ENCODE measurements around the gene NUDC. TPM values are rescaled to one million over a fixed set of nuclear protein-coding genes. Genes with fewer than 3 reads are reported as not detected.

The NUDC gene
- total RNA-seq, 1 experiment from 2014 or later, result 118 TPM

- TF ChIP-seq FOXP4 (CRISPR knock-in tag; IDR thresholded peaks at IDR 0.05), result no peak
- TF ChIP-seq ZNF317 (CRISPR knock-in tag; IDR thresholded peaks at IDR 0.05; ENCODE audit: borderline replicate concordance, low read depth), result no peak
- TF ChIP-seq, protein P1, sequence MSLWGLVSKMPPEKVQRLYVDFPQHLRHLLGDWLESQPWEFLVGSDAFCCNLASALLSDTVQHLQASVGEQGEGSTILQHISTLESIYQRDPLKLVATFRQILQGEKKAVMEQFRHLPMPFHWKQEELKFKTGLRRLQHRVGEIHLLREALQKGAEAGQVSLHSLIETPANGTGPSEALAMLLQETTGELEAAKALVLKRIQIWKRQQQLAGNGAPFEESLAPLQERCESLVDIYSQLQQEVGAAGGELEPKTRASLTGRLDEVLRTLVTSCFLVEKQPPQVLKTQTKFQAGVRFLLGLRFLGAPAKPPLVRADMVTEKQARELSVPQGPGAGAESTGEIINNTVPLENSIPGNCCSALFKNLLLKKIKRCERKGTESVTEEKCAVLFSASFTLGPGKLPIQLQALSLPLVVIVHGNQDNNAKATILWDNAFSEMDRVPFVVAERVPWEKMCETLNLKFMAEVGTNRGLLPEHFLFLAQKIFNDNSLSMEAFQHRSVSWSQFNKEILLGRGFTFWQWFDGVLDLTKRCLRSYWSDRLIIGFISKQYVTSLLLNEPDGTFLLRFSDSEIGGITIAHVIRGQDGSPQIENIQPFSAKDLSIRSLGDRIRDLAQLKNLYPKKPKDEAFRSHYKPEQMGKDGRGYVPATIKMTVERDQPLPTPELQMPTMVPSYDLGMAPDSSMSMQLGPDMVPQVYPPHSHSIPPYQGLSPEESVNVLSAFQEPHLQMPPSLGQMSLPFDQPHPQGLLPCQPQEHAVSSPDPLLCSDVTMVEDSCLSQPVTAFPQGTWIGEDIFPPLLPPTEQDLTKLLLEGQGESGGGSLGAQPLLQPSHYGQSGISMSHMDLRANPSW (CRISPR knock-in tag; conservative IDR thresholded peaks at IDR 0.05; ENCODE audit: low read depth), result no peak
- TF ChIP-seq, protein P2, sequence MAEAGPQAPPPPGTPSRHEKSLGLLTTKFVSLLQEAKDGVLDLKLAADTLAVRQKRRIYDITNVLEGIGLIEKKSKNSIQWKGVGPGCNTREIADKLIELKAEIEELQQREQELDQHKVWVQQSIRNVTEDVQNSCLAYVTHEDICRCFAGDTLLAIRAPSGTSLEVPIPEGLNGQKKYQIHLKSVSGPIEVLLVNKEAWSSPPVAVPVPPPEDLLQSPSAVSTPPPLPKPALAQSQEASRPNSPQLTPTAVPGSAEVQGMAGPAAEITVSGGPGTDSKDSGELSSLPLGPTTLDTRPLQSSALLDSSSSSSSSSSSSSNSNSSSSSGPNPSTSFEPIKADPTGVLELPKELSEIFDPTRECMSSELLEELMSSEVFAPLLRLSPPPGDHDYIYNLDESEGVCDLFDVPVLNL (CRISPR knock-in tag; IDR thresholded peaks at IDR 0.05; ENCODE audit: borderline replicate concordance, low read depth), result no peak
- no peak for TF ChIP-seq CBFB (CRISPR knock-in tag; IDR thresholded peaks at IDR 0.05; ENCODE audit: low read depth)
- TF ChIP-seq NFATC4 (CRISPR knock-in tag; IDR thresholded peaks at IDR 0.05), result no peak
- TF ChIP-seq ZNF416 (CRISPR knock-in tag; IDR thresholded peaks at IDR 0.05), result no peak
- TF ChIP-seq, protein P3, sequence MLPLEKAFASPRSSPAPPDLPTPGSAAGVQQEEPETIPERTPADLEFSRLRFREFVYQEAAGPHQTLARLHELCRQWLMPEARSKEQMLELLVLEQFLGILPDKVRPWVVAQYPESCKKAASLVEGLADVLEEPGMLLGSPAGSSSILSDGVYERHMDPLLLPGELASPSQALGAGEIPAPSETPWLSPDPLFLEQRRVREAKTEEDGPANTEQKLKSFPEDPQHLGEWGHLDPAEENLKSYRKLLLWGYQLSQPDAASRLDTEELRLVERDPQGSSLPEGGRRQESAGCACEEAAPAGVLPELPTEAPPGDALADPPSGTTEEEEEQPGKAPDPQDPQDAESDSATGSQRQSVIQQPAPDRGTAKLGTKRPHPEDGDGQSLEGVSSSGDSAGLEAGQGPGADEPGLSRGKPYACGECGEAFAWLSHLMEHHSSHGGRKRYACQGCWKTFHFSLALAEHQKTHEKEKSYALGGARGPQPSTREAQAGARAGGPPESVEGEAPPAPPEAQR (CRISPR knock-in tag; IDR thresholded peaks at IDR 0.05), result no peak
- no peak for TF ChIP-seq AFF4 (CRISPR knock-in tag; IDR thresholded peaks at IDR 0.05; ENCODE audit: borderline replicate concordance)
- no peak for TF ChIP-seq ZNF138 (CRISPR knock-in tag; conservative IDR thresholded peaks at IDR 0.05)
- TF ChIP-seq ETV6 (CRISPR knock-in tag; IDR thresholded peaks at IDR 0.05), result no peak
These were observed 31.8 kb downstream of the NUDC start (continued) for GRCh38 chr1:26953374-26953773.

- CTCF ChIA-PET, result interaction anchor here (1.4 kb wide), 1 partner anchor 114 kb away, joined by 3 read pairs; no protein-coding TSS in a partner anchor
- Mint-ChIP-seq H3K9me3 (peaks cover 7% of the 10 kb centered on the region), H3K27me3 (ENCODE audit: low read depth) (no peaks in the 10 kb centered on the region; the same call in 1 of the 2 replicates), H3K36me3 (peaks cover 21% of the 10 kb centered on the region), H3K27ac (no peak overlapping the region), H3K4me3 (no peak overlapping the region), H3K4me1 (peaks cover 10% of the 10 kb centered on the region)
- TF ChIP-seq GTF2I (CRISPR knock-in tag; conservative IDR thresholded peaks at IDR 0.05), result no peak
- DNase-seq (ENCODE audit: low spot score) (no peak), ATAC-seq (no peak)
- POLR2A ChIA-PET, result no interaction called here
These were observed 34.8 kb downstream of the NUDC start for GRCh38 chr1:26956321-26956720.
